Measurements from ENCODE around the gene RASAL3. TPM values are rescaled to one million over a fixed set of nuclear protein-coding genes. Genes with fewer than 3 reads are reported as not detected.

Gene RASAL3
- total RNA-seq = not detected in 2 replicates

DNA sequence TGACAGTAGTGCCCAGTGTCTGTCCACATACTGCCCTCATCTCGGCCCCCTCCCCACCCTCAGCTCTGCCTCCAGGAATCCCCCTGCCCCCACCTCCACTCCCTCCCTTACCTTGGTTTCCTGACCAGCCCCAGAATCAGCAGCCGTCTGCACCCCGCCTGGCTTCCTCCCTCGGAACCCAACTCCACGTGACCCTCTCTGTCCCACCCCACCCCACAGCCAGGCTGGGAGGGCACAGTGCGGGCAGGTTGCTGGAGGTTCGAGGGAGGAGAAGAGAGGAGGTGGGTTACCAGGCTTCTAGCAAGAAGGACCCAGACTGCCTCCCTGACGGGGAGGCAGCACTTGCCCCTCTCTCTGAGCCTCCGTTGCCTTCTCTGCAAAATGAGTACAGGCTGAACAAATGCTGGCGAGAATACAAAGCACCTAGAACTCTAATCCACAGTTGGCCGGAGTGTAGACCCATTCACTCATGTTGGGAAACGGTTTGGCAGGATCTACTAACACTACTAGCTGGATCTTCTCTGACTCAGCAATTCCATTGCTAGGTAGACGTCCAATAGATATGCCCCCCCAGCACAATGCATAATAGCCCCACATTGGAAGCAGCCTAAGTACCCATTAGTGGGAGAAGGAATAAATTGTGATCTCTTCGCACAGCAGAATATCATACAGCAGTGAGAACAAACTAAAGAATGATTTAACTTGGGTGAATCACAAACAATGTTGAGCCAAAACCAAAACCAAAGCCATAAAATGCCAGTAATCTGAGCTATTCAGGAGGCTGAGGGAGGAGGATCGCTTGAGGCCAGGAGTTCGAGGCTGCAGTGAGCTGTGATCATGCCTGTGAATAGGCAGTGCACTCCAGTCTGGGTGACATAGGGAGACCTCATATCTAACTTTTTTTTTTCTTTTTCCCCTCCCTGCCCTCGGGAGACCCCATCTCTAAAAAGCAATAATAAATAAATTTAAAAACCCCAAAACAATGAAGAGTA is at the start of gene RASAL3:
RASAL3 (minus strand) TSS at position 151 of the 992 bp plus-strand sequence. CDS start 186 bp downstream, outside the sequence.
- Histone ChIP-seq H3K27me3 (ENCODE audit: control insufficient read depth, insufficient read depth, low read length) (peaks cover 37% of the 10 kb centered on the region), H3K4me3 (ENCODE audit: low read depth, low read length) (no peak within 1 kb of the TSS), H3K36me3 (ENCODE audit: control insufficient read depth, insufficient read depth, low read length) (no peaks in the 10 kb centered on the region)
- no peak for DNase-seq (ENCODE audit: low read depth)
- TF ChIP-seq CTCF (IDR thresholded peaks at IDR 0.05; ENCODE audit: insufficient read depth, low read length, poor library complexity, severe bottlenecking) = no peak

GRCh38 chr19:15511671-15512424 is 47.5 kb upstream of the RASAL3 start:
- no peak overlapping the region for H3K4me3 ChIP-seq (ENCODE audit: low read depth, low read length)
- no peak for DNase-seq (ENCODE audit: low read depth)
- peaks cover 22% of the 10 kb centered on the region for H3K27me3 ChIP-seq (ENCODE audit: control insufficient read depth, insufficient read depth, low read length)
- H3K36me3 ChIP-seq (ENCODE audit: control insufficient read depth, insufficient read depth, low read length) = no peaks in the 10 kb centered on the region
- TF ChIP-seq CTCF (IDR thresholded peaks at IDR 0.05; ENCODE audit: insufficient read depth, low read length, poor library complexity, severe bottlenecking) = no peak

GRCh38 chr19:15508035-15508710 is 43.8 kb upstream of the RASAL3 start, which contains the start of gene CYP4F22:
CYP4F22 (plus strand) TSS chr19:15508525; CDS start chr19:15525337, 16,812 bp downstream.
- peaks cover 22% of the 10 kb centered on the region for H3K27me3 ChIP-seq (ENCODE audit: control insufficient read depth, insufficient read depth, low read length)
- H3K36me3 ChIP-seq (ENCODE audit: control insufficient read depth, insufficient read depth, low read length) = no peaks in the 10 kb centered on the region
- no peak within 1 kb of the TSS for H3K4me3 ChIP-seq (ENCODE audit: low read depth, low read length)
- TF ChIP-seq CTCF (IDR thresholded peaks at IDR 0.05; ENCODE audit: insufficient read depth, low read length, poor library complexity, severe bottlenecking) = no peak
- no peak for DNase-seq (ENCODE audit: low read depth)

DNA sequence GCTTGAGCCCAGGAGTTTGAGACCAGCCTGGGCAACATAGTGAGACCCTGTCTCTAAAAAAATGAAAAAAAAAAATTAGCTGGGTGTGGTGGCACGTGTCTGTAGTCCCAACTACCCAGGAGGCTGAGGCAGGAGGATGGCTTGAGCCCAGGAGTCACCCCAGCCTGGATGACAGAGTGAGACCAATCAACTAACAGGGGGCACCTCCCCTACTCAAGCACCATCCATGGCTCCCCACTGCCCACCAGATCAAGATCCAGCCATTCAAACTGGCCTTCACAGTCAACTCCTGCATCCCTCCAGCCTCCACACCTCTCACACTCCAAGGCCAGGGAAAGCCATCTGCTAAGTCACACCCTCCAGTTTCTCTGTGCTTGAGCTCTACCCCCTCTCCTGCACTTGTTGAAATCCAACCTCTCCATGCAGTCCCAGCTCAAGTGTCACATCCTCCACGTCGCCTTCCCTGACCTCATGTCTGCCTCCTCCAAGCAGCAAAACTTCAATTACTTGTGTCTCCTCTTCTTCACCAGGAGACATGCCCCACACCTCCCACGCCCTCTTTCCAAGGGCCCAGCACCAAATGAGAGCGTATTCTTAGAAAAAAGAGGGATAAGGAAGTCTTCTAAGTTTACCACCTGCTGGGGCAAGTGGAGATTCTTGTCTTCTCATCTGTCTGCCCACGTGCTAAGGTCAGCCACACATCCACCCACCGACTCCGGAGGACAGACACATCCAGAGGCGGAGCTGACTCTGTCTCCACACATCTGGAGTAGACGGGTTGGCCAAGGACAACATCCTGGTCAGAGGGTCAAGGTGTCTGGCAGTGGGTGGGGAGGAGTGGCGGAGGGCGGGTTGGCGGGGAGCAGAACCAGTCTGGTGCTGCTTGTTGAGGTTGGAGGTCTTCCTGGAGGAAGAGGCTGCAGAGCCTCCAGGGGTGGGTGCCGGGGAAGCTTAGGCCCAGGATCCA is 43.0 kb upstream of the RASAL3 start:
- Histone ChIP-seq H3K4me3 (ENCODE audit: low read depth, low read length) (no peak overlapping the region), H3K27me3 (ENCODE audit: control insufficient read depth, insufficient read depth, low read length) (peaks cover 22% of the 10 kb centered on the region), H3K36me3 (ENCODE audit: control insufficient read depth, insufficient read depth, low read length) (no peaks in the 10 kb centered on the region)
- no peak for DNase-seq (ENCODE audit: low read depth)
- TF ChIP-seq CTCF (IDR thresholded peaks at IDR 0.05; ENCODE audit: insufficient read depth, low read length, poor library complexity, severe bottlenecking) = no peak

Data from kidney epithelial cell (primary cell).